ENCODE measurements around the gene BECN2. TPM values are rescaled to one million over a fixed set of nuclear protein-coding genes. Genes with fewer than 3 reads are reported as not detected.

The BECN2 gene
- polyA plus RNA-seq, 1 of the 3 experiments (the other 2 are of a cell fraction), result not detected

DNA sequence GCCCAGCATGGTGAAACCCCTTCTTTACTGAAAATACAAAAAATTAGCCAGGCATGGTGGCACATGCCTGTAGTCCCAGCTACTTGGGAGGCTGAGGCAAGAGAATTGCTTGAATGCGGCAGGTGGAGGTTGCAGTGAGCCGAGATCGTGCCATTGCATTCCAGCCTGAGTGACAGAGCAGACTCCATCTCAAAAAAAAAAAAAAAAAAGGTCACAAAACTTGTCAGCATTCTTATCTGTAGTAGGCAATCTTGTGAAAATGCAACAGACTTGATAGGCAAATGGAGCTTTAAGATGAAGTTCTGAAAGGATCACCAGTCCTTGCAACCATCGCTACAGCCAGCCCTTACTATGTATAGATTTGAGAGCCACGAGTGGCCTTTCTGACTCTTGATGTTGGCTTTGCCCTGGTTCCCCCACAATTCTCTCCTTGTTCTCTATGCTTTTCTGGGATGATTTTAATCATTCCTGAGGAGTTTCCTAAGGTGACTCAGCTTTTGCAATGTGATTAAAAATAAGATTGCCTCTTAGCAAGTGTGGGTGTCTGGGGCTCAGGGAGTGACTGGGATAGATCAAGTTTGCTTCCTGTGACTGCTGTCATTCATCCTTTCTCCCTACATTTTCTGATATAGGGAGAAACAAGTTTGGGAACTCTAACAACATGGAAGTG is 48.4 kb downstream of the BECN2 start:
- Histone ChIP-seq H4K20me1 (ENCODE audit: insufficient read depth) (no peaks in the 10 kb centered on the region), H2AFZ (ENCODE audit: low read depth) (no peak overlapping the region), H3K9me2 (no peaks in the 10 kb centered on the region), H3F3A (replicated peaks; ENCODE audit: insufficient read depth) (peaks cover 9% of the 10 kb centered on the region), H3K9ac (no peak overlapping the region), H3K9me3 (no peaks in the 10 kb centered on the region), H3K4me1 (ENCODE audit: control insufficient read depth in 1 of 2, insufficient read depth in 2 of 2, low read depth in 1 of 2, low read length in 1 of 2) (peaks cover 0 to 2% of the 10 kb centered on the region in 2 experiments; a peak in 1 of 4 replicates), H3K27ac (ENCODE audit: low read depth in 2 of 2, low read length in 1 of 2) (peak overlapping the region in 1 of 2 experiments; percentile 25; a peak in 1 of 4 replicates), H3K36me3 (replicated peaks in 1 of 2; ENCODE audit: control insufficient read depth in 1 of 2, insufficient read depth in 2 of 2, low read length in 1 of 2) (no peaks in the 10 kb centered on the region), H3K27me3 (ENCODE audit: insufficient read depth) (no peaks in the 10 kb centered on the region), H3K79me2 (ENCODE audit: insufficient read depth) (no peaks in the 10 kb centered on the region), H3K4me2 (0 out of 2 replicates have a peak overlapping the region, but pooled peaks have one; percentile 21), H3K4me3 (ENCODE audit: low read depth in 2 of 2, low read length in 1 of 2) (no peak overlapping the region)
- 54% methylated on average over 5 of the region's 5 CpGs for WGBS (ENCODE audit: low lambda C conversion rate)
- TF ChIP-seq MEF2A (IDR thresholded peaks at IDR 0.05; ENCODE audit: borderline replicate concordance, low read depth) (0 out of 2 replicates have a peak, but pooled peaks have one; percentile 37), EP300 (IDR thresholded peaks at IDR 0.05; ENCODE audit: borderline replicate concordance in 1 of 2, low read depth in 1 of 2, low read length in 1 of 2) (peak in 1 of 2 experiments; percentile 67; a peak in 2 of 4 replicates), JUND (IDR thresholded peaks at IDR 0.05) (peak; percentile 72), USF1 (IDR thresholded peaks at IDR 0.05; ENCODE audit: borderline replicate concordance, low read depth) (no peak), RXRA (IDR thresholded peaks at IDR 0.05; ENCODE audit: borderline replicate concordance, low read depth) (0 out of 2 replicates have a peak, but pooled peaks have one; percentile 15), TCF12 (IDR thresholded peaks at IDR 0.05) (peak; percentile 80), PBX3 (IDR thresholded peaks at IDR 0.05) (peak; percentile 90), GABPA (IDR thresholded peaks at IDR 0.05; ENCODE audit: low read depth) (no peak), FOXM1 (IDR thresholded peaks at IDR 0.05; ENCODE audit: low read depth) (no peak), TEAD4 (IDR thresholded peaks at IDR 0.05; ENCODE audit: borderline replicate concordance, insufficient read depth) (peak; percentile 33; the same call in 1 of the 2 replicates), NRF1 (IDR thresholded peaks at IDR 0.05; ENCODE audit: low read depth, low read length) (no peak), FOSL2 (IDR thresholded peaks at IDR 0.05; ENCODE audit: borderline replicate concordance, low read depth) (peak; percentile 62; the same call in 1 of the 2 replicates), NFIC (IDR thresholded peaks at IDR 0.05; ENCODE audit: borderline replicate concordance) (0 out of 2 replicates have a peak, but pooled peaks have one; percentile 37)
- DNase-seq, result no peak
- POLR2A ChIA-PET, result interaction anchor here (0.7 kb wide), 1 partner anchor 1248 kb away, joined by 4 read pairs; no protein-coding TSS in a partner anchor
- CTCF ChIA-PET, result interaction anchor here (1.2 to 3.9 kb wide), 4 partner anchors 14 to 117 kb away, joined by 3 to 18 read pairs (median 5); no protein-coding TSS in a partner anchor

GRCh38 chr1:242006976-242007375 is 49.4 kb downstream of the BECN2 start:
- H3K27me3 ChIP-seq (ENCODE audit: insufficient read depth), result no peaks in the 10 kb centered on the region
- H3K4me2 ChIP-seq, result no peak overlapping the region
- no peaks in the 10 kb centered on the region for H3K36me3 ChIP-seq (replicated peaks in 1 of 2; ENCODE audit: control insufficient read depth in 1 of 2, insufficient read depth in 2 of 2, low read length in 1 of 2)
- no peak overlapping the region for H3K4me3 ChIP-seq (ENCODE audit: low read depth in 2 of 2, low read length in 1 of 2)
- no peak overlapping the region for H3K9ac ChIP-seq
- H3K4me1 ChIP-seq (ENCODE audit: control insufficient read depth in 1 of 2, insufficient read depth in 2 of 2, low read depth in 1 of 2, low read length in 1 of 2), result peaks cover 0 to 2% of the 10 kb centered on the region in 2 experiments; a peak in 1 of 4 replicates
- H3K27ac ChIP-seq (ENCODE audit: low read depth in 2 of 2, low read length in 1 of 2), result no peak overlapping the region
- H3K9me3 ChIP-seq, result no peaks in the 10 kb centered on the region
- ChIA-PET POLR2A (no interaction called here), CTCF (interaction anchor here (1.2 to 3.9 kb wide), 5 partner anchors 10 to 118 kb away, joined by 3 to 18 read pairs (median 3); no protein-coding TSS in a partner anchor)
- no peak overlapping the region for H2AFZ ChIP-seq (ENCODE audit: low read depth)
- H4K20me1 ChIP-seq (ENCODE audit: insufficient read depth), result no peaks in the 10 kb centered on the region
- no peak for DNase-seq
- no peak for TF ChIP-seq EZH2phosphoT487 (IDR thresholded peaks at IDR 0.05; ENCODE audit: borderline replicate concordance, low read depth)
- TF ChIP-seq RCOR1 (IDR thresholded peaks at IDR 0.05; ENCODE audit: low read length), result no peak
- H3K9me2 ChIP-seq, result no peaks in the 10 kb centered on the region
- peaks cover 11% of the 10 kb centered on the region for H3F3A ChIP-seq (replicated peaks; ENCODE audit: insufficient read depth)
- WGBS (ENCODE audit: low lambda C conversion rate), result 82% methylated on average over 3 of the region's 3 CpGs
- no peaks in the 10 kb centered on the region for H3K79me2 ChIP-seq (ENCODE audit: insufficient read depth)

Other genes starting within 250 kb of the BECN2 start
- gene EXO1, start 109.6 kb upstream of the BECN2 start, polyA plus RNA-seq (2012; rRNA removed), result 3.9 and 4.6 TPM in 2 replicates
- 0.06 and 0.20 TPM in 2 replicates for gene MAP1LC3C, start 41.3 kb downstream of the BECN2 start, polyA plus RNA-seq (2012; rRNA removed)